GM23338 (cell line): ENCODE results near the gene MTF1. TPM values are rescaled to one million over a fixed set of nuclear protein-coding genes. Genes with fewer than 3 reads are reported as not detected.

Experiments used
- ATAC-seq: fragments of 200-7000 bp; cut with Tn5 transposase; 3 replicates; pipeline ENCODE4 v1.9.1; 2020
- DNase-seq: peaks from one replicate; pipeline ENCODE4 v3.0.0-alpha.2; 2015; ENCODE audit warnings: low spot score
- H2AFZ ChIP-seq: fragments of 200-600 bp; sonication (generic); 2 replicates; pipeline ENCODE4 v1.8.0; 2016; ENCODE audit warnings: antibody characterized with exemption, mild to moderate bottlenecking, moderate library complexity
- H3F3A ChIP-seq: fragments of 200-600 bp; sonication (generic); replicated peaks from 2 replicates; pipeline ENCODE4 v1.8.0; 2017; ENCODE audit warnings: antibody characterized with exemption, mixed run types, low read depth
- H3K27ac ChIP-seq: fragments of 200-600 bp; sonication (generic); 2 replicates; pipeline ENCODE4 v1.6.1; 2016; ENCODE audit warnings: low read depth
- H3K27me3 ChIP-seq: fragments of 200-600 bp; sonication (generic); 2 replicates; pipeline ENCODE4 v1.8.0; 2016; ENCODE audit warnings: mild to moderate bottlenecking, mixed run types, moderate library complexity; ENCODE audit not compliant: insufficient read depth
- H3K36me3 ChIP-seq: fragments of 200-600 bp; sonication (generic); 2 replicates; pipeline ENCODE4 v1.8.0; 2016; ENCODE audit warnings: mild to moderate bottlenecking; ENCODE audit not compliant: insufficient read depth
- H3K4me1 ChIP-seq: fragments of 200-600 bp; sonication (generic); 2 replicates; pipeline ENCODE4 v1.8.0; 2016; ENCODE audit warnings: mild to moderate bottlenecking, moderate library complexity; ENCODE audit not compliant: insufficient read depth
- H3K4me2 ChIP-seq: fragments of 200-600 bp; sonication (generic); 2 replicates; pipeline ENCODE4 v1.7.1; 2017; ENCODE audit warnings: mixed run types
- H3K4me3 ChIP-seq: fragments of 200-600 bp; sonication (generic); 2 replicates; pipeline ENCODE4 v1.6.1; 2016; ENCODE audit warnings: mixed run types
- H3K79me2 ChIP-seq: fragments of 200-600 bp; sonication (generic); replicated peaks from 2 replicates; pipeline ENCODE4 v1.8.0; 2017; ENCODE audit warnings: mild to moderate bottlenecking; ENCODE audit not compliant: insufficient read depth
- H3K9me2 ChIP-seq: fragments of 200-600 bp; sonication (generic); 2 replicates; pipeline ENCODE4 v1.8.0; 2017; ENCODE audit not compliant: insufficient read depth
- H4K20me1 ChIP-seq: fragments of 200-600 bp; sonication (generic); replicated peaks from 2 replicates; pipeline ENCODE4 v1.8.0; 2017; ENCODE audit warnings: mild to moderate bottlenecking; ENCODE audit not compliant: insufficient read depth
- H3K27ac Mint-ChIP-seq: 2 replicates; pipeline ENCODE4 v1.8.0; 2020; ENCODE audit warnings: inconsistent platforms, mild to moderate bottlenecking, moderate library complexity, mixed read lengths
- H3K27me3 Mint-ChIP-seq: 3 replicates; pipeline ENCODE4 v1.8.0; 2022; ENCODE audit warnings: low read depth, mild to moderate bottlenecking, moderate library complexity, mixed read lengths, inconsistent platforms; ENCODE audit not compliant: insufficient read depth, poor library complexity
- H3K36me3 Mint-ChIP-seq: 3 replicates; pipeline ENCODE4 v1.8.0; 2021; ENCODE audit warnings: low read depth, mild to moderate bottlenecking, inconsistent platforms, moderate library complexity, mixed read lengths
- H3K4me1 Mint-ChIP-seq: 3 replicates; pipeline ENCODE4 v1.8.0; 2020; ENCODE audit warnings: mild to moderate bottlenecking, inconsistent platforms, mixed read lengths
- H3K4me3 Mint-ChIP-seq: 3 replicates; pipeline ENCODE4 v1.8.0; 2021; ENCODE audit warnings: moderate library complexity, mild to moderate bottlenecking, inconsistent platforms, mixed read lengths
- H3K9me3 Mint-ChIP-seq: 3 replicates; pipeline ENCODE4 v1.8.0; 2020; ENCODE audit warnings: moderate library complexity, mild to moderate bottlenecking, inconsistent platforms, mixed read lengths
- CREB1 ChIP-seq: fragments of 250-450 bp; sonication (Bioruptor Pico); IDR thresholded peaks from 2 replicates; pipeline ENCODE4 v1.5.0; 2020; ENCODE audit warnings: low read depth, mild to moderate bottlenecking, moderate library complexity
- CTCF ChIP-seq, 2 experiments: fragments of 200-600 bp in 1 of 2; sonication (generic) in 1 of 2; conservative IDR thresholded peaks; 2 replicates each; pipeline versions ENCODE4 v1.5.1 to v1.6.1; 2016 to 2017; ENCODE audit warnings: antibody characterized with exemption in 2 of 2, low read depth in 2 of 2, mild to moderate bottlenecking in 2 of 2, moderate library complexity in 1 of 2
- ETS1 ChIP-seq: IDR thresholded peaks from 2 replicates; pipeline ENCODE4 v1.6.1; 2016; ENCODE audit warnings: antibody characterized with exemption
- EZH2 ChIP-seq: fragments of 200-600 bp; sonication (generic); IDR thresholded peaks from one replicate; pipeline ENCODE4 v1.8.0; 2017; ENCODE audit warnings: antibody characterized with exemption, mild to moderate bottlenecking, low read depth; ENCODE audit not compliant: unreplicated experiment
- EZH2phosphoT487 ChIP-seq: fragments of 200-600 bp; sonication (generic); IDR thresholded peaks from one replicate; pipeline ENCODE4 v1.8.1; 2018; ENCODE audit warnings: antibody characterized with exemption; ENCODE audit not compliant: unreplicated experiment
- JUNB ChIP-seq: IDR thresholded peaks from one replicate; pipeline ENCODE4 v1.6.1; 2016; ENCODE audit warnings: antibody characterized with exemption; ENCODE audit not compliant: unreplicated experiment
- NANOG ChIP-seq: IDR thresholded peaks from 2 replicates; pipeline ENCODE4 v1.6.1; 2016; ENCODE audit warnings: antibody characterized with exemption, borderline replicate concordance
- POLR2AphosphoS5 ChIP-seq: IDR thresholded peaks from 2 replicates; pipeline ENCODE4 v1.6.1; 2016; ENCODE audit warnings: antibody characterized with exemption, low read depth
- REST ChIP-seq: IDR thresholded peaks from one replicate; pipeline ENCODE4 v1.6.1; 2018; ENCODE audit warnings: antibody characterized with exemption; ENCODE audit not compliant: unreplicated experiment
- STAT1 ChIP-seq: IDR thresholded peaks from one replicate; pipeline ENCODE4 v1.6.1; 2016; ENCODE audit warnings: antibody characterized with exemption; ENCODE audit not compliant: unreplicated experiment
- ZNF114 ChIP-seq: fragments of 250-450 bp; sonication (Bioruptor Pico); IDR thresholded peaks from 2 replicates; pipeline ENCODE4 v1.5.0; 2020; ENCODE audit warnings: mild to moderate bottlenecking, moderate library complexity
- ZNF331 ChIP-seq: fragments of 250-450 bp; sonication (Bioruptor Pico); IDR thresholded peaks from 2 replicates; pipeline ENCODE4 v1.5.0; 2020; ENCODE audit warnings: low read depth, mild to moderate bottlenecking, moderate library complexity
- ZNF462 ChIP-seq: fragments of 250-450 bp; sonication (Bioruptor Pico); IDR thresholded peaks from 2 replicates; pipeline ENCODE4 v1.5.0; 2020; ENCODE audit warnings: mild to moderate bottlenecking, moderate library complexity
- polyA plus RNA-seq: library from polyadenylated mRNA; unstranded; fragments of >200 nt; fragmentation: Nextera tagmentation; extraction: Ambion mirVana; gene quantifications from 2 replicates; pipeline ENCODE4 v1.2.1, GENCODE V29; 2016
- total RNA-seq: library from RNA; depleted of rRNA; stranded (reverse); fragments of >200 nt; shearing (Covaris generic); gene quantifications from 2 replicates; pipeline ENCODE4 v1.2.3, GENCODE V29; 2014

The MTF1 gene
- total and polyA plus RNA-seq, 2 experiments from 2014 or later = 4.5 to 5.6 TPM

GRCh38 chr1:37822906-37823815 lies 36.2 kb downstream of the MTF1 start:
- Histone ChIP-seq H3K4me3 (no peak overlapping the region), H3K27ac (no peak overlapping the region), H3K79me2 (no peaks in the 10 kb centered on the region), H2AFZ (no peak overlapping the region), H3K36me3 (peaks cover 25% of the 10 kb centered on the region), H3K9me2 (no peaks in the 10 kb centered on the region), H3K4me2 (no peak overlapping the region), H3K4me1 (no peaks in the 10 kb centered on the region), H4K20me1 (peaks cover 3% of the 10 kb centered on the region; the same call in 1 of the 2 replicates), H3F3A (no peaks in the 10 kb centered on the region), H3K27me3 (no peaks in the 10 kb centered on the region)
- H3K36me3 Mint-ChIP-seq = peaks cover 31% of the 10 kb centered on the region
- no peak overlapping the region for H3K27ac Mint-ChIP-seq
- no peak overlapping the region for H3K4me3 Mint-ChIP-seq
- no peaks in the 10 kb centered on the region for H3K4me1 Mint-ChIP-seq
- H3K9me3 Mint-ChIP-seq = no peaks in the 10 kb centered on the region
- ATAC-seq (no peak), DNase-seq (no peak)
- no peak for TF ChIP-seq ZNF331 (CRISPR knock-in tag)
- TF ChIP-seq ZNF462 (CRISPR knock-in tag) = no peak
- TF ChIP-seq ZNF114 (CRISPR knock-in tag) = no peak
- TF ChIP-seq CTCF (conservative IDR thresholded peaks at IDR 0.05; ENCODE audit: low read depth in 2 of 2) = no peak
- no peak for TF ChIP-seq EZH2phosphoT487
- no peak for TF ChIP-seq POLR2AphosphoS5
- no peak for TF ChIP-seq JUNB
- no peak for TF ChIP-seq EZH2
- no peak for TF ChIP-seq REST
- TF ChIP-seq ETS1 = no peak
- TF ChIP-seq STAT1 = no peak
- no peak for TF ChIP-seq CREB1 (CRISPR knock-in tag)
- TF ChIP-seq NANOG = no peak
- H3K27me3 Mint-ChIP-seq = peaks cover 2% of the 10 kb centered on the region
